ENCODE data around the gene ARPC4.

ARPC4 gene

GRCh38 chr3:9776896-9777693, 15.8 kb upstream of the ARPC4 start:
- Histone ChIP-seq H3K36me3 (peaks cover 3% of the 10 kb centered on the region), H3K27me3 (ENCODE audit: insufficient read depth, low read depth, severe bottlenecking) (no peaks in the 10 kb centered on the region), H3K9me3 (ENCODE audit: severe bottlenecking) (no peaks in the 10 kb centered on the region), H3K27ac (no peak overlapping the region), H3K4me3 (ENCODE audit: low read depth, low read length) (no peak overlapping the region)
- no peak for TF ChIP-seq CTCF (IDR thresholded peaks at IDR 0.05; ENCODE audit: low read depth, low read length)
- no peak for DNase-seq

- no peak for DNase-seq
- Histone ChIP-seq H3K27ac (no peak overlapping the region), H3K36me3 (peaks cover 7% of the 10 kb centered on the region), H3K27me3 (ENCODE audit: insufficient read depth, low read depth, severe bottlenecking) (no peaks in the 10 kb centered on the region), H3K9me3 (ENCODE audit: severe bottlenecking) (no peaks in the 10 kb centered on the region), H3K4me3 (ENCODE audit: low read depth, low read length) (no peak overlapping the region)
- no peak for TF ChIP-seq CTCF (IDR thresholded peaks at IDR 0.05; ENCODE audit: low read depth, low read length)
These were observed 15.2 kb upstream of the ARPC4 start for GRCh38 chr3:9777694-9778021.

GRCh38 chr3:9778143-9779074, 14.5 kb upstream of the ARPC4 start:
- no peak overlapping the region for H3K27ac ChIP-seq
- H3K36me3 ChIP-seq: peaks cover 9% of the 10 kb centered on the region
- no peak overlapping the region for H3K4me3 ChIP-seq (ENCODE audit: low read depth, low read length)
- no peaks in the 10 kb centered on the region for H3K27me3 ChIP-seq (ENCODE audit: insufficient read depth, low read depth, severe bottlenecking)
- H3K9me3 ChIP-seq (ENCODE audit: severe bottlenecking): no peaks in the 10 kb centered on the region
- DNase-seq: no peak
- TF ChIP-seq CTCF (IDR thresholded peaks at IDR 0.05; ENCODE audit: low read depth, low read length): no peak

GRCh38 chr3:9779075-9779593, 13.7 kb upstream of the ARPC4 start:
- DNase-seq: no peak
- no peak for TF ChIP-seq CTCF (IDR thresholded peaks at IDR 0.05; ENCODE audit: low read depth, low read length)
- H3K27me3 ChIP-seq (ENCODE audit: insufficient read depth, low read depth, severe bottlenecking): no peaks in the 10 kb centered on the region
- H3K27ac ChIP-seq: no peak overlapping the region
- H3K9me3 ChIP-seq (ENCODE audit: severe bottlenecking): no peaks in the 10 kb centered on the region
- peaks cover 16% of the 10 kb centered on the region for H3K36me3 ChIP-seq
- no peak overlapping the region for H3K4me3 ChIP-seq (ENCODE audit: low read depth, low read length)

- no peak for DNase-seq
- Histone ChIP-seq H3K36me3 (peaks cover 21% of the 10 kb centered on the region), H3K27me3 (ENCODE audit: insufficient read depth, low read depth, severe bottlenecking) (no peaks in the 10 kb centered on the region), H3K4me3 (ENCODE audit: low read depth, low read length) (no peak overlapping the region), H3K27ac (no peak overlapping the region), H3K9me3 (ENCODE audit: severe bottlenecking) (no peaks in the 10 kb centered on the region)
- no peak for TF ChIP-seq CTCF (IDR thresholded peaks at IDR 0.05; ENCODE audit: low read depth, low read length)
These were observed 13.0 kb upstream of the ARPC4 start for GRCh38 chr3:9779721-9780457.
